Mesenchymal stem cell (in vitro differentiated cells and primary cell): ENCODE data around the gene PRAMEF14.
"Not testable (repeated sequence)": the region's sequence is repeated elsewhere in the genome, so short reads cannot be mapped to it uniquely, and the experiment has no call there.

Experiments used
- DNase-seq: peaks from one replicate; pipeline ENCODE4 v3.0.0-alpha.2; 2013
- H2AFZ ChIP-seq: one replicate; pipeline ENCODE4 v1.6.1; 2013; ENCODE audit warnings: low read depth, mild to moderate bottlenecking, control low read depth, inconsistent platforms, low read length, moderate library complexity
- H2AK5ac ChIP-seq: 2 replicates; pipeline ENCODE4 v1.6.1; 2013; ENCODE audit warnings: low read length, moderate library complexity, mild to moderate bottlenecking, inconsistent platforms; ENCODE audit not compliant: severe bottlenecking
- H2BK120ac ChIP-seq: one replicate; pipeline ENCODE4 v1.6.1; 2013; ENCODE audit warnings: low read depth, mild to moderate bottlenecking, inconsistent platforms, low read length, moderate library complexity
- H2BK12ac ChIP-seq, 2 experiments: one replicate each; pipeline ENCODE4 v1.6.1; 2013; ENCODE audit warnings: inconsistent platforms in 2 of 2, low read length in 2 of 2, mild to moderate bottlenecking in 2 of 2, moderate library complexity in 2 of 2, control low read depth in 1 of 2
- H2BK15ac ChIP-seq: one replicate; pipeline ENCODE4 v1.6.1; 2013; ENCODE audit warnings: mild to moderate bottlenecking, low read depth, inconsistent platforms; ENCODE audit not compliant: poor library complexity, severe bottlenecking
- H2BK5ac ChIP-seq: 2 replicates; pipeline ENCODE4 v1.6.1; 2013; ENCODE audit warnings: low read depth, mild to moderate bottlenecking, low read length, control low read depth, inconsistent platforms; ENCODE audit not compliant: poor library complexity, severe bottlenecking
- H3K14ac ChIP-seq, 2 experiments: one replicate each; pipeline ENCODE4 v1.6.1; 2013; ENCODE audit warnings: inconsistent platforms in 2 of 2, low read length in 2 of 2, control low read depth in 1 of 2, mild to moderate bottlenecking in 1 of 2, moderate library complexity in 1 of 2
- H3K18ac ChIP-seq, 2 experiments: one replicate each; pipeline ENCODE4 v1.6.1; 2013; ENCODE audit warnings: inconsistent platforms in 2 of 2, low read length in 2 of 2, control low read depth in 1 of 2, low read depth in 1 of 2, mild to moderate bottlenecking in 1 of 2
- H3K23ac ChIP-seq, 2 experiments: one replicate each; pipeline ENCODE4 v1.6.1; 2013; ENCODE audit warnings: inconsistent platforms in 2 of 2, low read length in 2 of 2, mild to moderate bottlenecking in 2 of 2, moderate library complexity in 2 of 2, control low read depth in 1 of 2
- H3K27ac ChIP-seq: 2 replicates; pipeline ENCODE4 v1.5.1; 2013; ENCODE audit warnings: mild to moderate bottlenecking, moderate library complexity, low read length, control low read depth, inconsistent platforms; ENCODE audit not compliant: poor library complexity, severe bottlenecking
- H3K27me3 ChIP-seq, 2 experiments: 2 replicates each; pipeline versions ENCODE4 v1.6.1 to v1.7.0; 2013; ENCODE audit warnings: low read length in 2 of 2, mild to moderate bottlenecking in 2 of 2, moderate library complexity in 2 of 2, control low read depth in 1 of 2, inconsistent platforms in 1 of 2; ENCODE audit not compliant: control insufficient read depth in 1 of 2, insufficient read depth in 1 of 2
- H3K36me3 ChIP-seq, 2 experiments: 2 replicates each; pipeline versions ENCODE4 v1.6.1 to v1.7.0; 2013; ENCODE audit warnings: low read length in 2 of 2, control low read depth in 1 of 2, inconsistent platforms in 1 of 2, low read depth in 1 of 2, mild to moderate bottlenecking in 1 of 2; ENCODE audit not compliant: insufficient read depth in 2 of 2, control insufficient read depth in 1 of 2
- H3K4ac ChIP-seq, 2 experiments: one replicate each; pipeline ENCODE4 v1.6.1; 2013; ENCODE audit warnings: inconsistent platforms in 2 of 2, low read length in 2 of 2, mild to moderate bottlenecking in 2 of 2, moderate library complexity in 2 of 2, control low read depth in 1 of 2, low read depth in 1 of 2
- H3K4me1 ChIP-seq: 2 replicates; pipeline ENCODE4 v1.6.1; 2013; ENCODE audit warnings: low read depth, low read length, control low read depth; ENCODE audit not compliant: control insufficient read depth, insufficient read depth
- H3K4me2 ChIP-seq: 2 replicates; pipeline ENCODE4 v1.6.1; 2013; ENCODE audit warnings: low read length, mild to moderate bottlenecking, inconsistent platforms; ENCODE audit not compliant: poor library complexity, severe bottlenecking
- H3K4me3 ChIP-seq, 2 experiments: 2 replicates each; pipeline versions ENCODE4 v1.5.1 to v1.7.0; 2013; ENCODE audit warnings: low read length in 2 of 2, mild to moderate bottlenecking in 2 of 2, control low read depth in 1 of 2, low read depth in 1 of 2; ENCODE audit not compliant: insufficient read depth in 1 of 2
- H3K79me1 ChIP-seq: replicated peaks from 2 replicates; pipeline ENCODE4 v1.6.1; 2013; ENCODE audit warnings: mild to moderate bottlenecking, control low read depth, low read length, inconsistent platforms; ENCODE audit not compliant: poor library complexity, severe bottlenecking
- H3K9ac ChIP-seq: 2 replicates; pipeline ENCODE4 v1.7.0; 2013; ENCODE audit warnings: mild to moderate bottlenecking, low read length, moderate library complexity
- H3K9me3 ChIP-seq: 2 replicates; pipeline ENCODE4 v1.7.0; 2013; ENCODE audit warnings: mild to moderate bottlenecking, low read length; ENCODE audit not compliant: control insufficient read depth
- H4K8ac ChIP-seq: one replicate; pipeline ENCODE4 v1.6.1; 2013; ENCODE audit warnings: inconsistent platforms, mild to moderate bottlenecking, low read length, moderate library complexity
- H4K91ac ChIP-seq: one replicate; pipeline ENCODE4 v1.6.1; 2013; ENCODE audit warnings: mild to moderate bottlenecking, low read length, inconsistent platforms
- WGBS: methylation state at CpG from one replicate; pipeline ENCODE4 v1.1.7; 2013; ENCODE audit warnings: mixed read lengths; 5-methylcytosine and 5-hydroxymethylcytosine counted together

PRAMEF14 gene

GRCh38 chr1:13366536-13366935 lies 19.6 kb upstream of the PRAMEF14 start:
- H2BK15ac ChIP-seq, H3K4me1 ChIP-seq, H3K14ac ChIP-seq, H3K27me3 ChIP-seq, H3K36me3 ChIP-seq, H3K9ac ChIP-seq, H3K18ac ChIP-seq, H3K23ac ChIP-seq, H2BK12ac ChIP-seq, DNase-seq, H3K79me1 ChIP-seq, H3K4me3 ChIP-seq, H2BK120ac ChIP-seq, H3K9me3 ChIP-seq, H4K91ac ChIP-seq, H3K4ac ChIP-seq, H2AFZ ChIP-seq, H2BK5ac ChIP-seq, H4K8ac ChIP-seq, H3K27ac ChIP-seq, H3K4me2 ChIP-seq, H2AK5ac ChIP-seq: not testable (repeated sequence)
- WGBS, result no CpG with 5 or more reads among the region's 3 CpGs

GRCh38 chr1:13364928-13365327 lies 18.0 kb upstream of the PRAMEF14 start:
- not testable (repeated sequence) for H2AK5ac ChIP-seq, H3K79me1 ChIP-seq, H2BK120ac ChIP-seq, H2BK5ac ChIP-seq, H2AFZ ChIP-seq, H3K9ac ChIP-seq, H3K36me3 ChIP-seq, H3K18ac ChIP-seq, H2BK15ac ChIP-seq, H4K91ac ChIP-seq, H3K27me3 ChIP-seq, H2BK12ac ChIP-seq, DNase-seq, H3K4ac ChIP-seq, H3K4me2 ChIP-seq, H3K4me3 ChIP-seq, H3K14ac ChIP-seq, H3K9me3 ChIP-seq, H3K4me1 ChIP-seq, H4K8ac ChIP-seq, H3K23ac ChIP-seq, H3K27ac ChIP-seq
- no CpG with 5 or more reads among the region's 4 CpGs for WGBS

- not testable (repeated sequence) for H2BK12ac ChIP-seq, H2AK5ac ChIP-seq, H3K79me1 ChIP-seq, H4K8ac ChIP-seq, H3K18ac ChIP-seq, H2BK5ac ChIP-seq, H3K23ac ChIP-seq, DNase-seq, H3K27me3 ChIP-seq, H3K27ac ChIP-seq, H3K4ac ChIP-seq, H2BK15ac ChIP-seq, H3K4me3 ChIP-seq, H3K9me3 ChIP-seq, H2BK120ac ChIP-seq, H3K36me3 ChIP-seq, H4K91ac ChIP-seq, H3K9ac ChIP-seq, H2AFZ ChIP-seq, H3K4me1 ChIP-seq, H3K14ac ChIP-seq, H3K4me2 ChIP-seq
- WGBS, result no CpG with 5 or more reads among the region's 7 CpGs
Measured at GRCh38 chr1:13362364-13362763, 15.4 kb upstream of the PRAMEF14 start.

GRCh38 chr1:13356774-13357173 lies 9.8 kb upstream of the PRAMEF14 start:
- not testable (repeated sequence) for H3K14ac ChIP-seq, H3K4ac ChIP-seq, H2BK120ac ChIP-seq, H2BK5ac ChIP-seq, H3K79me1 ChIP-seq, H3K9ac ChIP-seq, H3K18ac ChIP-seq, H3K4me1 ChIP-seq, H2AFZ ChIP-seq, H3K27ac ChIP-seq, H4K8ac ChIP-seq, H4K91ac ChIP-seq, H3K9me3 ChIP-seq, H3K27me3 ChIP-seq, H3K4me3 ChIP-seq, H3K4me2 ChIP-seq, H2AK5ac ChIP-seq, H3K36me3 ChIP-seq, H2BK12ac ChIP-seq, H3K23ac ChIP-seq, H2BK15ac ChIP-seq
- WGBS, result 17% methylated on average over 2 of the region's 5 CpGs
- peak; percentile 40 for DNase-seq
